Measurements from ENCODE around the gene RFX5.
A peak's percentile ranks its signal among the peaks of the same experiment; 100 is the strongest.
"Not testable (repeated sequence)": the region's sequence is repeated elsewhere in the genome, so short reads cannot be mapped to it uniquely, and the experiment has no call there.

Gene RFX5

GRCh38 chr1:151346769-151347522 lies at the start of gene RFX5:
TSS of gene RFX5 (minus strand) at chr1:151347252. CDS start at chr1:151346320, 932 bp downstream.
- peak; percentile 85 for DNase-seq (ENCODE audit: low spot score)

- not testable (repeated sequence) for DNase-seq (ENCODE audit: low spot score)
These were observed 49.2 kb upstream of the RFX5 start for GRCh38 chr1:151396265-151396664.

DNA sequence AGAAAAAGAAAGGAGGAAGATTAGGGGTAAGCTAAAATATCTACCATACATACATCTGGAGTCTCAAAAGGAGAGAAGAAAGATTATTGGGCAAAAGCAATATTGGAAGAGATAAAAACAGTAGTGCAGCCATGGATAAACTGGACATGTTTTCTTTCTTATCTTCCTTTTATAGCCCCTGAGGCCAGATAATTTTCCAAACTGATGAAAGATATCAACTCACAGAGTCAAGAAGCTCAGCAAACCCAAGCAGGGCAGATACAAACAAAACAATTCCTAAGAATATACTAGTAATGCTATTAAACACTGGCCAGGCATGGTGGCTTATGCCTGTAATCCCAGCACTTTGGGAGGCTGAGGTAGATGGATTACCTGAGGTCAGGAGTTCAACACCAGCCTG lies 46.5 kb upstream of the RFX5 start:
- no peak for DNase-seq (ENCODE audit: low spot score)

GRCh38 chr1:151391079-151391563 lies 44.1 kb upstream of the RFX5 start:
- no peak for DNase-seq (ENCODE audit: low spot score)

DNA sequence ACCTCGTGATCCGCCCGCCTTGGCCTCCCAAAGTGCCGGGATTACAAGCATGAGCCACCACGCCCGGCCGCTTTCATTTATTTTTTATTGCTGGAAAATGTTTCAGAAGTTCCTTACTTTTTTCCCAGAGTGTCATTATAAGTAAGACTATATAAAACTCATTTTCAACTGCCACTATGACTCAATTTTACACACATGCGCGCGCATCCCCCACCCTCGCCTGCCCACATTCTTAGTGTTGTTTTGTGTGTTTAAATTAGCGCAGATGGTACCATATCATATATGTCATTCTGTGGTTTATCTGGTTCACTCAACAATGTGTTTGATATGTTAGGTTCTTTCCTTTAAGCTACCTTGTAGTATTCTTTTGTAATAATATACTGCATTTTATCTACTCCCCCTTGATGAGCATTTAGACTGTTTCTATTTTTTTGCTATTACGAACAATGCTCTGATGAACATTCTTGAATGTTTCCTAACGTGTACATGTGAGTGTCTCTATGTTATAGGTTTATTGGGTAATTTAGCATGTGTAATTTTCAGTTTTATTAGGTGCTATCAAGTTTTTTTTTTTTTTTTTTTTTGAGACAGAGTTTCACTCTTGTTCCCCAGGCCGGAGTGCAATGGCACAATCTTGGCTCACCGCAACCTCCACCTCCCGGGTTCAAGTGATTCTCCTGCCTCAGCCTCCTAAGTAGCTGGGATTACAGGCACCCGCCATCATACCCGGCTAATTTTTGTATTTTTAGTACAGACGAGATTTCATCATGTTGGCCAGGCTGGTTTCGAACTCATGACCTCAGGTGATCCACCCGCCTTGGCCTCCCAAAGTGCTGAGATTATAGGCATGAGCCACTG lies 43.4 kb upstream of the RFX5 start:
- DNase-seq (ENCODE audit: low spot score), result not testable (repeated sequence)

DNA sequence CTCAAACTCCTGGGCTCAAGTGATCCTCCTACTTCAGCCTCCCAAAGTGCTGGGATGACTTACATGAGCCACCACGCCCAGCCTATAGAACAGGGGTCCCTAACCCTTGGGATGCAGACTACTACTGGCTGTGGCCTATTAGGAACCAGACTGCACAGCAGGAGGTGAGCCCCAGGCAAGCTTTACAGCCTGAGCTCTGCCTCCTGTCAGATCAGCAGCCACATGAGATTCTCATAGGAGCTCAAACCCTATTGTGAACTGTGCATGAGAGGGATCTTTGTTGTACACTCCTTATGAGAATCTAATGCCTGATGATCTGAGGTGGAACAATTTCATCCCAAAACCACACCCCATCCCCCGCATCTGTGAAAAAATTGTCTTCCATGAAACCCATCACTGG lies 39.0 kb upstream of the RFX5 start:
- no peak for DNase-seq (ENCODE audit: low spot score)

DNA sequence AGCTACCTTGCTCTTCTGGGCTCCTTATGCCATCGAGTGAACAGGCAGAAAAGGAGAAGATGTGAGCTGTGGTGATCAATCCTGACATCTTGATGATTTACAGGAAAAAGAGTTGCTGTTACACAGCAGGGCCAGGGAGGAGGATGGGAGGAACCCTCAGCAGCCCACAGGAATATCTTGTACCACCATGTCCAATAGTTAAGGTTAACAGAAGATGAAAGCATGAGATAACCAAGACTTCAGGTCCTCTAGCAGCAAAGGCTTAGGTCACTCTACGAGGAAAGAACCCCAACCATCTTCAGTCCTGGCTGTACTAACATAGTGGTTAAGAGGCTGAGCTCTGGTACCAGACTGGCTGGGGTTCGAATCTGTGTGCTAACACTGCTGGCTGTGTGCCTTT lies 37.5 kb upstream of the RFX5 start:
- no peak for DNase-seq (ENCODE audit: low spot score)

DNA sequence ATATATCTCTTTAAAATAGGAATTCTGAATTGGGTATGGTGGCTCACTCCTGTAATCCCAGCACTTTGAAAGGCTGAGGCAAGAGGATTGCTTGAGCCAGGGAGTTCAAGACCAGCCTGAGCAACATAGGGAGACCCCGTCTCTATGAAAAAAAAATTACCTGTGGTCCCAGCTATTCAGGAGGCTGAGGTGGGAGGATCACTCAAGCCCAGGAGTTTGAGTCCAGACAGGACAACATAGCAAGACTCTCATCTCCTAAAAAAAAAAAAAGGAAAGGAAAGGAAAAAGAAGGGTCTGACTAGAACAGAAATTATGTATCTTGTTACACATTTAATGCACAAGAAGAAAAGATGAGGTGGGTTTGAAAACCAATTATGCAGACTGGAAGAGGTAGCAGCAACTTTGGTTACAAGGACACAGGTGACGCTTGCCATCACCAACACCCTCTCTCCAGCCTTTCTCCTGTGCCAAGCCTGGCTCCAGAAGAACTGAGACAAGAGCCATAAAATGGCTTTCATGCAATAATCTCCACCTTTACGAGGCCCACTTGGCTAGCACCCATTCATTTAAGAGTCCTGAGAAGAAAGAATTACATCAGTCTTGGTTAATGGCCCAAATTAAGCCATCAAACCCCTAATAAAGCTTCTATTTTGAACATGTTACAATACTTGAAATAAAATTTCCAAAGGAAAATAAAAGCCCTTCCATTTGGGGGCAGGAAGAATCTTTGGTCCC lies 30.3 kb upstream of the RFX5 start:
- no peak for DNase-seq (ENCODE audit: low spot score)

GRCh38 chr1:151373196-151373595 lies 26.1 kb upstream of the RFX5 start:
- no peak for DNase-seq (ENCODE audit: low spot score)

DNA sequence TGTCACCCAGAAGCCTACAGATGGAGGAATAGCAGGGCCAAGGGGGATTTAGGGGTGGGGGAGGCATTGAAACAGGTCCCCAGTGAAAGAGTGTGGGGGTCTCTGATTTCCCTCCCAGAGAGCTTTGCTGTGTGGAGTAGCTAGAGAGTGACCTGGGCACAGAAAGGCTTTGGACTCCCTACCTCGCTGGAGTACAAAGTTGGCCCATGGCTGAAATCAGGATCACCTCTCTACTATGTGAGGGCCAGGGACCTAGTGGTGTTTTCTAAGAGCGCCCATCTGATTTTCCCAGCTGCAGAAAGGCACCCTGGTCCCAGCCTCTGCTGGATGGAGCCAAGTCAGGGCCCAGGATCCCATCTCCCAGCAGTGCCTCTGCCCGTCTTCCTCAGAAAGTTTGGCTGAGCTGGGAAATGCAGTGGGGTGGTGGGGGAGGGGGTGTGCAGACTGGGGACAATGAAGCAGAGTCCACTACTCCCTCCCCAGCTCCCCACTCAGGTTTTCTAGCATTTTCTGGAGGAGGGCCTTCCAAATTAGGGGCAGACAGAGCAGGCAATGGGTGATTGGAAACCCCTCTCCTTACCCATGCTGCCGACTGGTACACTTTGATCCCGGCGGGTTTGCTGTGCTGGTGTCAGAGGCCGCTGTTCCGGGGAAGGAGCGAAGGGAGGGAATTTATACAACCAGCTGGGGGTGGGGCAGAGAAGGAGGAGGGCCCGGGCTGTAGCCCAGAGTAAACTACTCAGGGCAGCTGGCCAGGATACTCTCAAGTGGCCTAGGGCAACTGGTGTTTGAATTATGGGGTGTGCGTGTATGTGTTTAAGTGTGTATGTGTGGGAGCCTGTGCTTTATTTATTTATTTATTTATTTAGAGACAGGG lies 25.2 kb upstream of the RFX5 start, which contains the start of gene SELENBP1:
SELENBP1 (minus strand) TSS at position 648 of the 877 bp plus-strand sequence; CDS start at position 584, 64 bp downstream.
- DNase-seq (ENCODE audit: low spot score), result peak; percentile 70

DNA sequence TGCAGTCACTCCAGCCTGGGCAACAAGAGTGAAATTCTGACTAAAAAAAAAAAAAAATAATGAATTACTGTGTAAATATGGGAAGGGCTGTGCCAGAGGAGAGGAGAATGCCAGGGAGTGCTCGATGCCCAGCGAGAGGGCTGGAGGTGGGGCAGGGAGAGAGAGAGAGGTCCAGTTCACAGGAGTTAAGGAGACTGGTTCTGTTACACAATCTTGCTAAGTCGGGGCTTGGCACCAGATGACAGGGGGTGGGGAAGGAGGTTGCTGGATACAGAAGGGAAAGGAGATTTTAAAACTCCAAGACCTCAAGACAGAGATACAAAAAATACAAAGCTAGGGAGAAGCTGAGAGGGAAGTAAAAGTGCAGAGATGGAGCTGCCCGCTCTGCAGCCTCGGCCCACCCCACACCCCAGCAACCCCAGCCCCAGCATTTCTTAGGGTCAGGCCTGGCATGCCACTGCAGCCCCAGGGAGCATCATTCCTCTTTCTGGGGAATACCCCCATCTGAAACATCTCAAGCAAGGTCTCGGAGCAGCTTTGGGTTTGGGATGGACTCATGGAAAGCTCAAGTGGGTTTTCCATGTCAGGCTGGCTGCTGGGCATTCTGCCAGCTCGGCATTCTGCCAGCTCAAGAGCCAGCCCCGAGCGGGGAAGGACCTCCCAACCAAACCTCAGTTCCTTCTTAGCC lies 24.5 kb upstream of the RFX5 start:
- DNase-seq (ENCODE audit: low spot score), result no peak

DNA sequence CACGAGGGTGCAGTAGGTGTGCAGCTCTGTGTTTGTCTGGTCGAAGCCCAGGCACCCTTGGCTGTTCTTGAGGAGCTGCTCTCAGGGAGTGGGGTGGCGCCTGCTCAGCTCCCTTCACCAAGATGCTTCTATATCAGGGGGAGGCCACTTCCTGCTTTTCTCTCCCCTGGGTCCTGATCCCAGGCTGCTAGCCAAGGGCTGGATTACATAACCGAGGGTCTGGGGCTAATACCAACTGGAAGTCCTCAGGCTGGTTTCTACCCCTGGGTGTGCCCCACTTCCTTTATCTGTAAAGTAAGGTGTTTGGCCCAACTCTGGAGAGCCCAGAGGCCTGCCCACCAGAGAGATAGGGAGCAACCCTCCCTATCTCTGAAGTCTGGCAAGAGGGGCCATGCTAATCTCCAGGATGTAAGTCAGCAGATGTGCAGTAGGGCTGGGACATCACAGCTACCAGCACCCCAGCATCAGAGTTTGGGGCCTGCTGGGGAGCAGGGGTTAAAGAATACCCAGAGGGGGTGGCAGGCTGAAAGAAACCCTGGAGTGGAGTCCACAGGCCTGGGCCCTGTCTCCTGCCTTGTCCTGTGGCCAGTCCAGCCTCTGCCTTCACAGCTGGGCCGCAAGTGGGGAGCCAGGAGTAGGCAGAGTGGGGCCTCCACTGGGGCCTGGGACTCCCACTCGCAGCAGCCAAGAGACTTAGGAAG lies 23.3 kb upstream of the RFX5 start:
- DNase-seq (ENCODE audit: low spot score), result no peak

- DNase-seq (ENCODE audit: low spot score), result no peak
These were observed 22.6 kb upstream of the RFX5 start for GRCh38 chr1:151369621-151370048.

DNA sequence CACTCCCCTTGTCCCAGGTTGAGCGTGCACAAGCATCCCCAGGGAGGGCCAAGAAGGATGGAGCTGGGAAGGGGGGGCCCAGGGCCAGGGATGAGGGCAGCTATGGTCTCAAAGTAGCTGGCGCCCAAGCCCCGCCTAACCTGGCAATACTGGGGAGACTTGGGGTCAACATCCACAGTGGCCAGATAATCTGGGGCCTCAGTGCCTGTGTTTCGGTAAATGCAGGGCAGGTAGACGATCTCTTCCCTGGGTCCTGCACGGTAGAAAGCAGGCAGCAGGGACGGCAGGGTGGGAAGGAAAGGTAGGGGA lies 22.2 kb upstream of the RFX5 start:
- no peak for DNase-seq (ENCODE audit: low spot score)

DNA sequence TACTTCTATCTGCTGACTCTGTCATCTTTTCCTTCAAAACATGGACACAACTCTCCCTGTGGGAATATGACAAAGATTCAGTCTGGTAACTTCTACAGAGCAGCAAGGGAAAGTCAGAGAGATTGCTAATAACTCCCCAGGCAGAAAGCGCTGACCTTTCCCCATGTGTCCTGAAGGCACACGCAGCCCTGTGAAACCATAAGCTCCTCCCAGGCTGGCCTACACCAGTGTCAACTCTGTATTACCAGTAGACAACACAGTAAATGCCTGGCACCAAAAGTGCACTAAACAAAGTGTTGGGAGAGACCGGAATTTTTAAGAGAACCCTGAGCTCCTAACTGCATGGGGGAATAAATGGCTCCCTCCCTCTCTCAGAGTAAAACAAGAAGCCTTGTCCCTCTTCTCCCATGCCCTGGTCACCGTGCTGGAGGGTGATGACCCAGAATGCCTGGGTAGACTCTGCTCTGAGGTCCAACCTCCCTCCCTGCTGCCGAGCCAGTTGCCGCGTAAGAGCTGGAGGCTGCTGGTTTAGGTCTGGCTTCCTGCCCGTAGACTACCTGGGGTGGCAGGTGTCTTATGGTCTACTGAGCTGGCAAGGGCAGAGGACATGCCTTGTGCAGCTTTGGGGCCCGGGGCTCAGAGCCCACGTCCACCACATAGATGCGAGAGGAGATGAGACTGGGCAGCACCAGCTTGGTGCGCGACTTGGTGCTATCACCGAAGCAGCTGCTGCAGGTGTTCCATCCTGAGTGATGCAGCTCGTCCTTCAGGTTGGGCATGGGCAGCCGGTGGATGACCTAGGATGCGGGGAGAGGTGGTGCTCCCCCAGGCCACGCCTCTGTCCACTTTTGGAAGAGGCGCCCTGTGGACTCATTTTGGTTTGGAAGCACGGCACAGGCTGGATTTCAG lies 21.6 kb upstream of the RFX5 start:
- DNase-seq (ENCODE audit: low spot score), result no peak

- no peak for DNase-seq (ENCODE audit: low spot score)
These were observed 20.8 kb upstream of the RFX5 start for GRCh38 chr1:151367658-151368392.

DNA sequence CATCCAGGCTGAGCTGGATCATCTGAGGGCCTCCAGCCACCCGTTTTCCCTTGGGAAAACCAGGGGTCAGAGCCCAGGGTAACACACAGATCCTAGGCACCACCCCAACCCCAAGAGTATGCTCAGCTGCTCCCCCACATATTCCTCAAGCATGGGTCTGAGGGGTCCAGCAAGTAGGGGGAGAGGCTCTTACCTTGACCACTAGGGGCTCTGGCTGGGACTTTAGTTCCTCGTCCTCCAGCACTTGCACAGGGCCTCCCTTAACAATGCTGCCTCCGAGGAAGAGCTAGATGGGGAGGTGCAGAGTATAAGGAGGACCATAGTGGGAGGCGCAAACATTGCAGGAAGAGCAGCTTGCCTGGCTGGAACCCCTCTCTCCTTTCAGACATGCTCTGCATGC lies 17.9 kb upstream of the RFX5 start:
- DNase-seq (ENCODE audit: low spot score), result no peak

Measured in HuH-7.5 (cell line).